Measurements from ENCODE around the gene NINL. TPM values are rescaled to one million over a fixed set of nuclear protein-coding genes. Genes with fewer than 3 reads are reported as not detected.

NINL gene
- total and polyA plus RNA-seq, 7 donors = 2.4 to 19.9 (median 9.6) TPM

GRCh38 chr20:25543068-25543467 is 42.3 kb downstream of the NINL start:
- intact Hi-C loops (cut with DNase I) = loop anchor here (10.0 kb wide), 1 partner anchor 152 kb away; the partner anchor contains the start of gene ZNF337

GRCh38 chr20:25541676-25542075 is 43.7 kb downstream of the NINL start:
- intact Hi-C loops (cut with DNase I) = loop anchor here (10.0 kb wide), 1 partner anchor 153 kb away; the partner anchor contains the start of gene ZNF337
- no peak for TF ChIP-seq POLR2AphosphoS5 (IDR thresholded peaks at IDR 0.05)
- no peak for TF ChIP-seq POLR2A (IDR thresholded peaks at IDR 0.05)
- TF ChIP-seq CTCF (IDR thresholded peaks at IDR 0.05) = no peak
- TF ChIP-seq EP300 (IDR thresholded peaks at IDR 0.05) = no peak
- H3K4me3 ChIP-seq = no peak overlapping the region
- H3K36me3 ChIP-seq = no peaks in the 10 kb centered on the region
- H3K27ac ChIP-seq = no peak overlapping the region
- DNase-seq = no peak
- no peaks in the 10 kb centered on the region for H3K9me3 ChIP-seq
- H3K27me3 ChIP-seq = no peaks in the 10 kb centered on the region
- H3K4me1 ChIP-seq = peaks cover 0 to 48% (median 20%) of the 10 kb centered on the region in 4 donors
- WGBS, 2 donors = 21 to 40% methylated on average over 2 of the region's 2 CpGs

More at GRCh38 chr20:25543068-25543467, 42.3 kb downstream of the NINL start:
- Histone ChIP-seq H3K36me3 (no peaks in the 10 kb centered on the region), H3K4me3 (no peak overlapping the region), H3K27me3 (no peaks in the 10 kb centered on the region), H3K9me3 (no peaks in the 10 kb centered on the region), H3K27ac (peak overlapping the region in 1 of 4 donors; percentile 28), H3K4me1 (peaks cover 0 to 48% (median 20%) of the 10 kb centered on the region in 4 donors)
- no peak for TF ChIP-seq POLR2AphosphoS5 (IDR thresholded peaks at IDR 0.05)
- no peak for TF ChIP-seq CTCF (IDR thresholded peaks at IDR 0.05)
- no peak for TF ChIP-seq POLR2A (IDR thresholded peaks at IDR 0.05)
- no peak for TF ChIP-seq EP300 (IDR thresholded peaks at IDR 0.05)
- 83 to 84% methylated on average over 3 of the region's 3 CpGs for WGBS, 2 donors
- no peak for DNase-seq

GRCh38 chr20:25539742-25540672 is 45.3 kb downstream of the NINL start:
- 58 to 70% methylated on average over 19 of the region's 19 CpGs for WGBS, 2 donors
- TF ChIP-seq POLR2AphosphoS5 (IDR thresholded peaks at IDR 0.05) (peak in 1 of 4 donors; percentile 8), CTCF (IDR thresholded peaks at IDR 0.05) (peak in 3 of 4 experiments; percentile 27 to 48 (median 37)), EP300 (IDR thresholded peaks at IDR 0.05) (no peak)
- Histone ChIP-seq H3K36me3 (no peaks in the 10 kb centered on the region), H3K27ac (peak overlapping the region; percentile 32 to 76 (median 72)), H3K27me3 (no peaks in the 10 kb centered on the region), H3K9me3 (no peaks in the 10 kb centered on the region), H3K4me1 (peaks cover 0 to 39% (median 20%) of the 10 kb centered on the region in 4 donors), H3K4me3 (peak overlapping the region; percentile 15 to 47 (median 39))
- DNase-seq = no peak
- intact Hi-C loops (cut with DNase I) = loop anchor here (10.0 kb wide), 1 partner anchor 155 kb away; the partner anchor contains the start of gene ZNF337

GRCh38 chr20:25538838-25539665 is 46.3 kb downstream of the NINL start:
- Histone ChIP-seq H3K36me3 (no peaks in the 10 kb centered on the region), H3K4me3 (peak overlapping the region; percentile 15 to 47 (median 39)), H3K27ac (peak overlapping the region; percentile 32 to 76 (median 72)), H3K9me3 (no peaks in the 10 kb centered on the region), H3K27me3 (no peaks in the 10 kb centered on the region), H3K4me1 (peaks cover 0 to 37% (median 23%) of the 10 kb centered on the region in 4 donors)
- DNase-seq = no peak
- intact Hi-C loops (cut with DNase I) = no loop called here
- 88 to 91% methylated on average over 17 of the region's 17 CpGs for WGBS, 2 donors
- TF ChIP-seq POLR2A (IDR thresholded peaks at IDR 0.05) (no peak), EP300 (IDR thresholded peaks at IDR 0.05) (no peak), CTCF (IDR thresholded peaks at IDR 0.05) (no peak)
